Stimulated activated CD8-positive, alpha-beta memory T cell treated with anti-CD3 and anti-CD28 coated beads, Interleukin-4, amount 100 ng/mL, for 24 hours (primary cell): ENCODE measurements around the gene NFIB.

ENCODE experiments used
- DNase-seq: peaks from one replicate; pipeline ENCODE4 v3.0.0-alpha.2; 2020; ENCODE audit warnings: low read depth

The NFIB gene

DNA sequence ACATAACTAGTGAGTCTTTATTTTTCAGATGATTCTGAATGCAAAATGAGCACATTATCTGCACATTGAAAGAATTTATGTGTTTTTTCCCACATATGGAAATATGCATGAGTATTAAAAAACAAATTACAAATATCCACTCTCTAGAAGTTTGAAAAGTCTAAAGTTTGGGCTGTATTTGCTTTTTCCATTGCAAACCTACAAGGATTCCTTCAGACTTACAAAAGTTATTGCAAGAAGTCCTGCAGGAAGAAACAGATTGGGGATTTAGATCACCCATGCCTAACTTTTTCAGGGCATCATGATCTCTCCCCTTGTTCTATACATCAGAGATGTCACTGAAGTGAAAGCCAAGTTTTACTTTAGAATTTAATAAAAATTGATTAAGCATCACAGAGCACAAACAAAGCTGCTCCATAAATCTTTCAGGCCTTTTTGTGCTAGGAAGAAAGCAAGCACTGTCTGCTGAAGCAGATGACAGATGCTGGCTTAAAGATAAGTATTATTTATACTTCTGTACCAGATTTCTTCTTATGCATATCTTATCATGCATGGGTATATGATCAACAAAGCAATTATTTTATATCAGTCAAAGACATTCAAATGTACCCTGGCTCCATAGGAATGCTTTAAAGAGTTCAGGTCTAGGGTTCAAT, 71.7 kb downstream of the NFIB start:
- no peak for DNase-seq

GRCh38 chr9:14240537-14240936, 73.4 kb downstream of the NFIB start:
- DNase-seq: no peak

DNA sequence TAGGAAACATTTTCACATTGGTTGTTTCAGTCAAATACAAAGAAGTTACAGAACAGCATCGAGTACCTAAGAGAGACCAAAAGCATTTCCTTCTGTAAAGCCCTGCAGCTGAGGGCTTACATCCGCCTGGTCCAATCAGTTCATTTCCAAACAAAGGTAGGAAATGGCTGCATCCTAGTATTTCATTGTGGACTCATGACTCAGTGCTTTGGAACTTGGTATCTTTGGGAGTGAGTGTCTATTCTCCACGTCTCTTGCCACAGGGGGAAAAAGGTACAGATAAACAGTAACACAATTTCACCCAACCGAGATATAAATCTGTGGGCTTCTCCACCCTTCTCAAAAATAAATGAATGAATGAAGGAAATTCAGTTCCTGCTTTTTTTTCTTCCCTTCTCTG, 75.4 kb downstream of the NFIB start:
- no peak for DNase-seq

DNA sequence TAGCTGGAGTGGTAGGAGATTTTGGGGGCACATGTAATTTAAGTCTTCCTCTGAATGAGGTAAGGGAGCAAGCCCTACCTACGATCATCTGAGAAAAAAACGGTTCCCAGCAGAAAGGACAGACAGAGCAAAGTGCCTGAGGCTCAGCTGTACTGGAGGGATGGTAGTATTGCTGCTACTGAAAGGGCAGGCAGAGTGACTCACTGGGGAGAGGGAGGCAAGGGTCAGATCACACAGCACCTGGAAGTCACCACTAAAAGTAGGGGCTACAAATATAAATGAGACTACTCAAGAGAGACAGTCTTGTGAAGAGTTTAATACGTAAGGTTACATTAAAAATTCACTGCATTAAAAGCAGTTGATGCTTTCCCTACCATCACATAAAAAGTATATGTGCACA, 75.9 kb downstream of the NFIB start:
- DNase-seq: no peak

DNA sequence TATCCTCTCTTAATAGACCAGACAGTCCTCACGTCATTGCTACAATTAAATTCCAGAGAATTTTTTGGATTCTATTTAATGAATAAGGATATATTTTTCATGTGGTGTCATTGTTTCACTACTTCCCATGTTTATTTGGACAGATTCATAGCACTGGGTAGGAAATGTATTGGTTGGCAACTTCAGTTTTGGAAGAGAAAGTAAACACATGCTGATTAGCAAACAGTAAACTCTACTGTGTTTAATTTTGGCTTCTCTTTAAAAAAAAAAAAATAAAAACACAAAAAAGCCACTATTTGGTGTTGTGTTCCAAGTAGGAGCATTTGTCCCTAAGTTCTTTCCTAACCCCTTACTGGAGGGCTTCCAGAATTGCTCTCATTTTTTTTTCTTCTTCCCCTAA, 77.3 kb downstream of the NFIB start:
- DNase-seq: no peak

DNA sequence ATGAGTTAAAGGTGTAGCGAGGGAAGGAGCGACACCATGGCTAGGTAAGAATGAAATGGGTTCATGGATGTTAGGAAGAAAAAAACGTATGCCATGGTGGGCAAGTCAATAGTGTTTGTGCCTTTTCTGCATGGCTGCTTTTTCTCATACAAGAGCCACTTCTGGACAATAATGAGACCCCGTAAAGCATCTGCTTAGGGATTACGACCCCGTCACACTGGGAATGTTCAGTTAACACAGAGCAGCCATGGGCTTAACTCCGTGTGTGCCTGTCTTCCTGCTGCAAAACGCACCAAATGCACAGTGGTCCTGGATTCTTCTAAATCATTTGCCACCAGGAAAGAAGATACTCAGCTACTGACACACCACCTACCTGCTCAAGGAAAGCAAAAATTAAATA, 81.8 kb downstream of the NFIB start:
- DNase-seq: no peak

GRCh38 chr9:14231196-14231990, 82.5 kb downstream of the NFIB start:
- no peak for DNase-seq

- DNase-seq: no peak
Observed at GRCh38 chr9:14228602-14229001, 85.3 kb downstream of the NFIB start.

GRCh38 chr9:14226855-14227532, 86.9 kb downstream of the NFIB start:
- DNase-seq: no peak

DNA sequence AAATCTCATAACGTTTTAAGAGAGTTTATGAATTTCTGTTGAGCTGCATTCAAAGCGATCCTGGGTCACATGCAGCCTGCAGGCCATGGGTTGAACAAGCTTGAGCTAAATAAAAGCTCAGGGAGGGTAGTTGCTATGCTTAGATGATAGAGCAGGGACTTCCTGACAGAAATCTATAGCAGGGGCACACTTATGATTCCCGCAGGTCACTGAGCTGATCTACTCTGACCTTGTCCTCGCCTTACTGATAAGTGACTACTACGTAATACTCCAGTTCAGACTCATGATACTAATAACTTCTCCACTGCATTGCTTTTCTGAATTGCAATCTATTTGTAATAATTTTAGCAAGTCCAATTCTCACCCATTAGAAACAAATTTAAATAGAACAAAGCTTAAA, 90.9 kb downstream of the NFIB start:
- DNase-seq: no peak

DNA sequence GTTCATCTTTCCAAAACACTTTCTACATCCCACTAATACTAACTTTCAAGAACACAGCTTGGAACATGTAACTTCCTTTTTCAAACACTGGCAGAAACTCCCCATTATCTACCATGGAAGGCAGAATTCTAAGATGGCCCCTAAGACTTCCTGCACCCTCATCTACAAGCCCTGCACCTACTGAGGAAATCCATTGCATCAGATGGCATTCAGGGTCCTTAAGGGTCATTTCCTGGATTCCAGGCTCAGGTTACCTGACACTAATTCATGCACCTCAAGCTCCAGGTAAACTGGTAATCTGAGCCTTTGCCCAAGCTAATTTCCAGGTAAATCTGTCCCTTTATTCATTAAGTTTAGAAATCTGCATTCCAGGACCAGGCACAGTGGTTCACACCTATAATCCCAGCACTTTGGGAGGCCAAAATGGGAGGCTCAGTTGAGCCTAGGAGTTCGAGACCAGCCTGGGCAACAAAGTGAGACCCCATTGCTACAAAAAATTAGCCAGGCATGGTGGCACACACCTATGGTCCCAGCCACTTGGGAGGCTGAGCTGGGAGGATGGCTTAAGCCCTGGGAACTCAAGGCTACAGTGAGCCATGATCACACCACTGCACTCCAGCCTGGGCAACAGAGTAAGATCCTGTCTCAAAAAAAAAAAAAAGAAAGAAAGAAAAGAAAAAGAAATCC, 91.6 kb downstream of the NFIB start:
- no peak for DNase-seq

DNA sequence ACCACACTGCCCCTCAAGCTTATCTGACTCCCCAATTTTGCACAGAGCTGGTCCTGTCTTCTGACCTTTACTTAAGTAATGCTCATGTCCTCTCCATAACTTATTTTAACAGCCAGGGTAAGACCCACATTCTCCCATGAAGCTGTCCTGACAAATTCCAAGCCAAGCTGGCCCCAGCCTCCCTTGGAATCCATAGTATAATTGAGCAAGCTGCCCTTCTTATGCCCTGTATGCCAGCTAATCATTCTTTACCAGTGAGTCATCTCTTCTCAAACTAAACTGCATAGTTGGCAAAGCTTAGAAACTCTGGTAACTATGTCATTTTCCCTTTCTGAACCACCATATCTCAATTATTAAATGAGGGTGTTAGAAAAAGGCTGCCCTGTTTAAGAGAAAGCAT, 92.4 kb downstream of the NFIB start:
- no peak for DNase-seq

- DNase-seq: no peak
Observed at GRCh38 chr9:14221119-14221518, 92.8 kb downstream of the NFIB start.

DNA sequence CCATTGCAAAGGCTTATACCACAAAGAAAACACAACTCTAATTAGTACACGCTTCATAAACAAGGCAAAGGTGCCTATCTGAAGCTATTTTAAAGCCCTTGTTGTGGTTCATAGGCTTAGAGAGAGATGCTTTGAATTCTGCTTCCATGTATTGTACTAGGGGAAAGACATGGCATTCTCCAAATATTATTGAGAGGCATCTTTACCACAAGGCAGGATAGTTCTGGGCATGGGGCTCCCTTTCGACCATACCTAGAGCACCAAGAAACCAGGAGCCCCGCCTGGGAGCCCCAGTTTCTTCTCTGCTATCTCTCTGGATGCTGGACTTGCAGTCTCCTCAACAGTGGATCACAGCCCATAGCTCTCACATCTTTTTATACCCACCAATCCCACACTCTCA, 93.7 kb downstream of the NFIB start:
- DNase-seq: no peak

GRCh38 chr9:14219850-14220249, 94.1 kb downstream of the NFIB start:
- no peak for DNase-seq

DNA sequence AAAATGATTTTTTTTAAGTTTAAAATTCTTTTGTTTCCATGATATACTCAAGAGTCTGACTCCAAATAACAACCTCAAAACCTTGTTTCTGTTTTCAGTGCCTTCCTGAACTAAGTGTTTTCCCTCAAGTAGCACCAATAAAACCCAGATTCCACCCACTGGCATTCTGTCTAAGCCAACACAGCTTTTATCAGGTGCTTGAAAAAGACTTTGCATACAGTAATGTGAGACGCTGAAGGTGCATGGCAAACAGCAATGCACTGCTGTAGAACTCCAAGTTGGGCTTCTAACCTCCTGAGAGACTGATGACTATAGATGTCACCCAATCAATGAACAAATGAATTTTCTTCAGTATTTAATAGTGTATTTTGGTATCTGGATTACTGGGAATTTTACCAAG, 95.7 kb downstream of the NFIB start:
- DNase-seq: no peak

- no peak for DNase-seq
Observed at GRCh38 chr9:14216612-14217194, 97.2 kb downstream of the NFIB start.

DNA sequence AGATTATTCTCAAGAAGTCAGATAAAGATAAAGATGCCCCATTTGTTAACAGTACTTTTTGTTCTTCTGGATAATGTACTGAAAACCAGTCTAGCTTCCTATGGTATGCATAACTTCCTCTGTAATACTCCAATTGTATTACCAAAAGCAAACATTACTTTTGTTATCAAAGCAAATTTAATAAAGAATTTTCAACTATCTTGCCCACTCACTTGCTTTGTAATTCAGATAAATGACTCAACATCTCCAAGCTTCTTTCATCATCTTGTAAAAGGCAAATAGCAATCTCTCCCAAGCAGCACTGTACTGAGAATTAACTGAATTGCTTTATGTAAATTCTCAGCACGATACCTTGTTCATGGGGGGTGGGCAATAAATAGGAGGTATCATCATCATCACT, 98.3 kb downstream of the NFIB start:
- DNase-seq: no peak

DNA sequence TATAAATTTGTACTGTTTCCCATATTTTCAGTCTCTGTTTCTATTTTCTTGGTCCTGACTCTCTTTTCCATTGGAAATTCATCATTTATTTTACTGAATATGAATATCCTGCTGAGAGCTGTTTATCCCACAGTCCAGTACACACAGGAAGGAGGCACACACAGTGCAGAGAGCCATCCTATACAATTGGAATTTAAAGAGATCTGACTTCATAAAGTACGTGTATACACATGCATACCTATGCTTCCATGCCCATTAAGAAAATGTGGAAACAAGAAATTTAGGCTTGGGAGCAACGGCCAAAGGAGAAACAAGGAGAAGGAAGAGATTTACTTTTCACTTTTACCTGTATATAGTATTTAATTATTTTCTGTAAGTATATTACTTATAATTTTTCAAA, 99.2 kb downstream of the NFIB start:
- no peak for DNase-seq

DNA sequence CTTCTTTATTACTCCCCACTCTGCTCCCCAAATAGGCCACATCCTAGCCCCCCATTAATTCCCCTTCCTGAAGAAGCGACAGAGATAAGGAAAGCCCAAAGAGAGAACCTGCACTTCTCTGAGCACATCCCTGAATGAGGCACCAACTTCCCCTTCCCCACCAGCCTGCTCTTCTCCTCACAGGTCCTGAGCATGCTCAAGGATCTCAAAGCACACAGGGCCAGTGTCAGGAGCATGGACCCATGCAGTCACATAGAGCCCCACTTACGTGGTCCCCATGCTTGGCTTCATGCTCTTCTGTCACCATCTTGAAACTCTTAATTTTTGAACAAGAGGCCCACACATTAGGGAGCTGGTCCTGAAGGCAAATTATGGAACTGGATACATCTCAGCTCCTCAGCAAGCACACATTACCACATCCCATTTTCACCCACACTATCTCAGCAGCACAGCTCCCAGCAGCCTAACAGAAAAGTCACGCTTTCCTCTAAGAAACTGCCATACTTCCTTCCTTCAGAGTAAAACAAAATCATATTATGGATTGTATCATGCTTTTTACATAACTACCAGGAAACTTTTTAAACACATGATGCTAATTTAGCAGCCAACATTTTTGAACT, 99.8 kb downstream of the NFIB start:
- DNase-seq: no peak

- DNase-seq: no peak
Observed at GRCh38 chr9:14213504-14213903, 100.4 kb downstream of the NFIB start.
